Measurements from ENCODE around the gene GJB1. TPM values are rescaled to one million over a fixed set of nuclear protein-coding genes. Genes with fewer than 3 reads are reported as not detected.

Gene GJB1
- total RNA-seq, 4 donors from 2014 or later = not detected

- 93% methylated on average over 9 of the region's 32 CpGs; no CpG with 5 or more reads in 1 of the 2 donors for WGBS, 2 donors (ENCODE audit: low coverage in 1 of 2)
- Histone ChIP-seq H3K4me3 (no peak overlapping the region), H3K9me3 (no peaks in the 10 kb centered on the region), H3K36me3 (no peaks in the 10 kb centered on the region), H3K4me1 (no peaks in the 10 kb centered on the region), H3K27me3 (peaks cover 6% of the 10 kb centered on the region), H3K27ac (no peak overlapping the region)
- no peak for TF ChIP-seq POLR2A (IDR thresholded peaks at IDR 0.05)
- TF ChIP-seq EP300 (IDR thresholded peaks at IDR 0.05) = no peak
- TF ChIP-seq POLR2AphosphoS5 (IDR thresholded peaks at IDR 0.05) = no peak
- TF ChIP-seq CTCF (IDR thresholded peaks at IDR 0.05) = no peak
- ATAC-seq = no peak
Measured at GRCh38 chrX:71224098-71224708, 1.2 kb downstream of the GJB1 start.

DNA sequence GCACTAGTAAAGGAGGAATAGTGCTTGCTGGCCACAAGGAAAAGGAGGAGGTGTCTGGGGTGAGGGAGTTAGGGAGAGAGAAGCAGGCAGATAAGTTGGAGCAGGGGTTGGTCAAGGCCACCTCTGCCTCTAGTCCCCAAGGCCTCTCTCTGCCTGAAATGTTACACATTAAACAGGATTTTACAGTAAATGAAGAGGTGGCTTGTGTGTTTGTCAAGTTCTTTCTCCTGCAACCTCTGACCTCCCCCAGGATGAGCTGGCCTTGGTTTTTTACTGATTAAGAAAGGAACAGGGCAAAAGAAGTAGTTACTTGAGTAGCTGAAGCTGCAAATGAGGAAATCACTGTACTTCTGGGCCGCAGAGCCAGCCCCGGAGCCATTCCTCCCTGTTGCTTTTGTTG lies 2.0 kb downstream of the GJB1 start:
- peaks cover 6% of the 10 kb centered on the region for H3K27me3 ChIP-seq
- no peak overlapping the region for H3K27ac ChIP-seq
- no peak overlapping the region for H3K4me3 ChIP-seq

DNA sequence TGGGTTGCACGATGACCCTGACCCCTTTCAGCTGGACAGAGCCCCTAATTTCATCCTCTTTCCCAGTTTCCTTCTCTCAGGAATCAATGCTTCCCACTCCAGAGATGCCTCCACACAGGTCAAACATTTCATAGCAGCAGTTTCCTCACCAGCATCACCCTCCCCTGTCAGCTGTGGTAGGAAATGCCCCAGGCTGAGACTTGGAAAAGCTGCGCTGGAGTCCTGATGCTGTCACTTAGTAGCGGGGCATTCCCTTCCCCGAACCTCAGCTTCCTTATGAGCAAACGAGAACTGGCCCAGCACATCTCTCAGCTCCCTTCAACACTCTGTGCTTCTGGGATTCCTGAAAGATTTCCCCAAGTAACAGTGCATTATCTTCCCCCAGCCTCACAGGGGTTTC lies 2.7 kb downstream of the GJB1 start:
- Histone ChIP-seq H3K4me1 (no peaks in the 10 kb centered on the region), H3K4me3 (no peak overlapping the region), H3K27me3 (peaks cover 6% of the 10 kb centered on the region), H3K36me3 (no peaks in the 10 kb centered on the region), H3K27ac (no peak overlapping the region), H3K9me3 (no peaks in the 10 kb centered on the region)
- ATAC-seq = no peak
- WGBS, 2 donors (ENCODE audit: low coverage in 1 of 2) = 63 to 70% methylated on average over 2 to 5 of the region's 5 CpGs
- TF ChIP-seq POLR2AphosphoS5 (IDR thresholded peaks at IDR 0.05) (no peak), EP300 (IDR thresholded peaks at IDR 0.05) (no peak), CTCF (IDR thresholded peaks at IDR 0.05) (no peak), POLR2A (IDR thresholded peaks at IDR 0.05) (no peak)

More for the DNA sequence above, 2.0 kb downstream of the GJB1 start:
- TF ChIP-seq EP300 (IDR thresholded peaks at IDR 0.05) = no peak
- no peak for TF ChIP-seq POLR2AphosphoS5 (IDR thresholded peaks at IDR 0.05)
- TF ChIP-seq CTCF (IDR thresholded peaks at IDR 0.05) = no peak
- TF ChIP-seq POLR2A (IDR thresholded peaks at IDR 0.05) = no peak
- WGBS, 2 donors (ENCODE audit: low coverage in 1 of 2) = 64 to 70% methylated on average over 2 of the region's 2 CpGs
- ATAC-seq = no peak
- H3K36me3 ChIP-seq = no peaks in the 10 kb centered on the region
- H3K4me1 ChIP-seq = no peaks in the 10 kb centered on the region
- no peaks in the 10 kb centered on the region for H3K9me3 ChIP-seq

DNA sequence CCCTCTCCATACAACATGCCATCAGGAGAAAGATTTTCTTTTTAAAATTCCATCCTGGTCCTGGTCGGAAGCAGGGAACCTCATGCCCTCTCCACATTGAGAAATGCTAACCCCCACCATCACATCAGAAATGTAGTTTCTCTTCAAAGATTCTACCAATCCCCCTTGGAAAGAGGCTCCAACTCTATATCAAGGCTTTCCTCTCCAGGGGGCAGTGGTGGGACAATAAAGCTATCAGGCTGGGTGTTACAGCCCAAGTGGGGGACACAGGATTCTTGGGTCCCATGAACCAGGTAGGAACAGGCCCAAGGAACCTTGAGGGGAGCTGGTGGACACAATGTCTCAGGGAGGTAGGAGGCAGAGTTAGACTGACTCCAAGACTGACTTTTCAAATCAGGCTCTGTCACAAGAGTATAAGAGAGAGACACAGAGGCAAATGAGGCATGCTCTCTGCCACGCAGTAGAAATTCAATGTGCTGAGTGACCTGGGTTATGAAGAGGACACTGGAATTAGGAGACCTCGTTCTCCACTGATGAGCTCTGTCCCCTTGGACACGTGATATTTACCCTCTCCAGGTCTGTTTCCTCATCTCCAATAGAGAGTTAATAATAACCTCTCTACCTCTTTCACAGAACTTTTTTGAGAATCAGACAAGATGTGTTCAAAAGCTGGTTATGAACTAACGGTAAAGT lies 4.5 kb downstream of the GJB1 start:
- TF ChIP-seq EP300 (IDR thresholded peaks at IDR 0.05) = no peak
- TF ChIP-seq CTCF (IDR thresholded peaks at IDR 0.05) = no peak
- no peak for TF ChIP-seq POLR2A (IDR thresholded peaks at IDR 0.05)
- no peak for TF ChIP-seq POLR2AphosphoS5 (IDR thresholded peaks at IDR 0.05)
- no peak overlapping the region for H3K4me3 ChIP-seq
- 67 to 89% methylated on average over 3 to 5 of the region's 5 CpGs for WGBS, 2 donors (ENCODE audit: low coverage in 1 of 2)
- no peak overlapping the region for H3K27ac ChIP-seq
- peaks cover 6% of the 10 kb centered on the region for H3K27me3 ChIP-seq
- no peaks in the 10 kb centered on the region for H3K36me3 ChIP-seq
- no peak for ATAC-seq
- H3K9me3 ChIP-seq = no peaks in the 10 kb centered on the region
- no peaks in the 10 kb centered on the region for H3K4me1 ChIP-seq

Measured in gastroesophageal sphincter (tissue), 4 donors.